Thyroid gland (tissue), 4 donors: ENCODE data around the gene FAM53B.

Experiments used
- CTCF ChIP-seq, 6 experiments: fragments of 200-600 bp in 3 of 6; fragments of 450-650 bp in 3 of 6; sonication (generic) in 3 of 6; IDR thresholded peaks; one replicate each; pipeline ENCODE4 v1.5.1; 2016 to 2019; ENCODE audit warnings: antibody characterized with exemption in 6 of 6, mild to moderate bottlenecking in 2 of 6, inconsistent platforms in 1 of 6, moderate library complexity in 1 of 6
- POLR2A ChIP-seq, 2 donors: fragments of 450-650 bp; IDR thresholded peaks; one replicate each; pipeline ENCODE4 v1.6.1; 2017; ENCODE audit warnings: antibody characterized with exemption in 2 of 2, mild to moderate bottlenecking in 2 of 2, moderate library complexity in 1 of 2

- TF ChIP-seq CTCF (IDR thresholded peaks at IDR 0.05) (no peak), POLR2A (IDR thresholded peaks at IDR 0.05) (no peak)
Observed at GRCh38 chr10:124705381-124705740, 38.8 kb downstream of the FAM53B start.
